ENCODE results near the gene IPO9. TPM values are rescaled to one million over a fixed set of nuclear protein-coding genes. Genes with fewer than 3 reads are reported as not detected.

Gene IPO9
- total RNA-seq, 1 donor from 2014 or later: 50.2 TPM

- Histone ChIP-seq H3K4me3 (ENCODE audit: insufficient read depth, low read depth, low read length) (no peak overlapping the region), H3K79me2 (ENCODE audit: insufficient read depth, low read length) (no peaks in the 10 kb centered on the region), H3K4me1 (ENCODE audit: insufficient read depth, low read length) (no peaks in the 10 kb centered on the region), H3K4me2 (ENCODE audit: low read length) (no peak overlapping the region), H3K27me3 (ENCODE audit: insufficient read depth, low read length) (no peaks in the 10 kb centered on the region), H2AFZ (ENCODE audit: low read depth, low read length) (no peak overlapping the region), H3K36me3 (ENCODE audit: insufficient read depth, low read length) (no peaks in the 10 kb centered on the region), H3K27ac (ENCODE audit: low read depth, low read length) (no peak overlapping the region), H3K9ac (ENCODE audit: low read length) (no peak overlapping the region), H4K20me1 (ENCODE audit: insufficient read depth, low read length) (no peaks in the 10 kb centered on the region), H3K9me3 (ENCODE audit: insufficient read depth, low read depth, low read length) (no peaks in the 10 kb centered on the region)
- H3K4me3 Mint-ChIP-seq (ENCODE audit: unreplicated experiment): no peak overlapping the region
- TF ChIP-seq CTCF (IDR thresholded peaks at IDR 0.05; ENCODE audit: insufficient read depth, low read depth, low read length) (no peak), EZH2 (IDR thresholded peaks at IDR 0.05; ENCODE audit: insufficient read depth, low read length) (no peak)
- H3K27me3 Mint-ChIP-seq (ENCODE audit: low read depth, unreplicated experiment): peaks cover 2% of the 10 kb centered on the region
- H3K9me3 Mint-ChIP-seq (ENCODE audit: unreplicated experiment): peaks cover 4% of the 10 kb centered on the region
- no peaks in the 10 kb centered on the region for H3K4me1 Mint-ChIP-seq (ENCODE audit: low read depth, unreplicated experiment)
- H3K27ac Mint-ChIP-seq (ENCODE audit: unreplicated experiment): no peak overlapping the region
- no peak for DNase-seq (ENCODE audit: low read depth)
- H3K36me3 Mint-ChIP-seq (ENCODE audit: low read depth, unreplicated experiment): peaks cover 13% of the 10 kb centered on the region
- FAIRE-seq: no peak
Measured at GRCh38 chr1:201925301-201925567, 96.3 kb downstream of the IPO9 start.

- Histone ChIP-seq H3K4me2 (ENCODE audit: low read length) (no peak overlapping the region), H3K27me3 (ENCODE audit: insufficient read depth, low read length) (no peaks in the 10 kb centered on the region), H2AFZ (ENCODE audit: low read depth, low read length) (no peak overlapping the region), H4K20me1 (ENCODE audit: insufficient read depth, low read length) (no peaks in the 10 kb centered on the region), H3K4me1 (ENCODE audit: insufficient read depth, low read length) (no peaks in the 10 kb centered on the region), H3K36me3 (ENCODE audit: insufficient read depth, low read length) (no peaks in the 10 kb centered on the region), H3K79me2 (ENCODE audit: insufficient read depth, low read length) (no peaks in the 10 kb centered on the region), H3K27ac (ENCODE audit: low read depth, low read length) (no peak overlapping the region), H3K4me3 (ENCODE audit: insufficient read depth, low read depth, low read length) (no peak overlapping the region), H3K9me3 (ENCODE audit: insufficient read depth, low read depth, low read length) (no peaks in the 10 kb centered on the region), H3K9ac (ENCODE audit: low read length) (no peak overlapping the region)
- FAIRE-seq: no peak
- no peak for TF ChIP-seq CTCF (IDR thresholded peaks at IDR 0.05; ENCODE audit: insufficient read depth, low read depth, low read length)
- peaks cover 2% of the 10 kb centered on the region for H3K27me3 Mint-ChIP-seq (ENCODE audit: low read depth, unreplicated experiment)
- no peak overlapping the region for H3K27ac Mint-ChIP-seq (ENCODE audit: unreplicated experiment)
- no peaks in the 10 kb centered on the region for H3K4me1 Mint-ChIP-seq (ENCODE audit: low read depth, unreplicated experiment)
- H3K9me3 Mint-ChIP-seq (ENCODE audit: unreplicated experiment): peaks cover 4% of the 10 kb centered on the region
- no peak overlapping the region for H3K4me3 Mint-ChIP-seq (ENCODE audit: unreplicated experiment)
- peaks cover 11% of the 10 kb centered on the region for H3K36me3 Mint-ChIP-seq (ENCODE audit: low read depth, unreplicated experiment)
- no peak for DNase-seq (ENCODE audit: low read depth)
Measured at GRCh38 chr1:201925981-201926645, 97.2 kb downstream of the IPO9 start.

- H3K4me1 Mint-ChIP-seq (ENCODE audit: low read depth, unreplicated experiment): no peaks in the 10 kb centered on the region
- H3K27ac Mint-ChIP-seq (ENCODE audit: unreplicated experiment): no peak overlapping the region
- no peaks in the 10 kb centered on the region for H4K20me1 ChIP-seq (ENCODE audit: insufficient read depth, low read length)
- no peak overlapping the region for H3K4me3 Mint-ChIP-seq (ENCODE audit: unreplicated experiment)
- no peaks in the 10 kb centered on the region for H3K9me3 ChIP-seq (ENCODE audit: insufficient read depth, low read depth, low read length)
- no peak overlapping the region for H3K4me2 ChIP-seq (ENCODE audit: low read length)
- no peak overlapping the region for H2AFZ ChIP-seq (ENCODE audit: low read depth, low read length)
- H3K79me2 ChIP-seq (ENCODE audit: insufficient read depth, low read length): no peaks in the 10 kb centered on the region
- H3K4me3 ChIP-seq (ENCODE audit: insufficient read depth, low read depth, low read length): no peak overlapping the region
- H3K27me3 Mint-ChIP-seq (ENCODE audit: low read depth, unreplicated experiment): peaks cover 2% of the 10 kb centered on the region
- H3K27ac ChIP-seq (ENCODE audit: low read depth, low read length): no peak overlapping the region
- no peaks in the 10 kb centered on the region for H3K9me3 Mint-ChIP-seq (ENCODE audit: unreplicated experiment)
- no peaks in the 10 kb centered on the region for H3K27me3 ChIP-seq (ENCODE audit: insufficient read depth, low read length)
- H3K36me3 Mint-ChIP-seq (ENCODE audit: low read depth, unreplicated experiment): peaks cover 12% of the 10 kb centered on the region
- no peaks in the 10 kb centered on the region for H3K36me3 ChIP-seq (ENCODE audit: insufficient read depth, low read length)
- no peaks in the 10 kb centered on the region for H3K4me1 ChIP-seq (ENCODE audit: insufficient read depth, low read length)
- DNase-seq (ENCODE audit: low read depth) (no peak), FAIRE-seq (no peak)
- no peak overlapping the region for H3K9ac ChIP-seq (ENCODE audit: low read length)
- no peak for TF ChIP-seq CTCF (IDR thresholded peaks at IDR 0.05; ENCODE audit: insufficient read depth, low read depth, low read length)
Measured at GRCh38 chr1:201928266-201928665, 99.3 kb downstream of the IPO9 start.

Measured in astrocyte (in vitro differentiated cells and primary cell).